ENCODE measurements around the gene STRN.

- TF ChIP-seq, protein P1, sequence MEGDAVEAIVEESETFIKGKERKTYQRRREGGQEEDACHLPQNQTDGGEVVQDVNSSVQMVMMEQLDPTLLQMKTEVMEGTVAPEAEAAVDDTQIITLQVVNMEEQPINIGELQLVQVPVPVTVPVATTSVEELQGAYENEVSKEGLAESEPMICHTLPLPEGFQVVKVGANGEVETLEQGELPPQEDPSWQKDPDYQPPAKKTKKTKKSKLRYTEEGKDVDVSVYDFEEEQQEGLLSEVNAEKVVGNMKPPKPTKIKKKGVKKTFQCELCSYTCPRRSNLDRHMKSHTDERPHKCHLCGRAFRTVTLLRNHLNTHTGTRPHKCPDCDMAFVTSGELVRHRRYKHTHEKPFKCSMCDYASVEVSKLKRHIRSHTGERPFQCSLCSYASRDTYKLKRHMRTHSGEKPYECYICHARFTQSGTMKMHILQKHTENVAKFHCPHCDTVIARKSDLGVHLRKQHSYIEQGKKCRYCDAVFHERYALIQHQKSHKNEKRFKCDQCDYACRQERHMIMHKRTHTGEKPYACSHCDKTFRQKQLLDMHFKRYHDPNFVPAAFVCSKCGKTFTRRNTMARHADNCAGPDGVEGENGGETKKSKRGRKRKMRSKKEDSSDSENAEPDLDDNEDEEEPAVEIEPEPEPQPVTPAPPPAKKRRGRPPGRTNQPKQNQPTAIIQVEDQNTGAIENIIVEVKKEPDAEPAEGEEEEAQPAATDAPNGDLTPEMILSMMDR (IDR thresholded peaks at IDR 0.05; ENCODE audit: insufficient read depth, low read length): no peak
- TF ChIP-seq, protein P2, sequence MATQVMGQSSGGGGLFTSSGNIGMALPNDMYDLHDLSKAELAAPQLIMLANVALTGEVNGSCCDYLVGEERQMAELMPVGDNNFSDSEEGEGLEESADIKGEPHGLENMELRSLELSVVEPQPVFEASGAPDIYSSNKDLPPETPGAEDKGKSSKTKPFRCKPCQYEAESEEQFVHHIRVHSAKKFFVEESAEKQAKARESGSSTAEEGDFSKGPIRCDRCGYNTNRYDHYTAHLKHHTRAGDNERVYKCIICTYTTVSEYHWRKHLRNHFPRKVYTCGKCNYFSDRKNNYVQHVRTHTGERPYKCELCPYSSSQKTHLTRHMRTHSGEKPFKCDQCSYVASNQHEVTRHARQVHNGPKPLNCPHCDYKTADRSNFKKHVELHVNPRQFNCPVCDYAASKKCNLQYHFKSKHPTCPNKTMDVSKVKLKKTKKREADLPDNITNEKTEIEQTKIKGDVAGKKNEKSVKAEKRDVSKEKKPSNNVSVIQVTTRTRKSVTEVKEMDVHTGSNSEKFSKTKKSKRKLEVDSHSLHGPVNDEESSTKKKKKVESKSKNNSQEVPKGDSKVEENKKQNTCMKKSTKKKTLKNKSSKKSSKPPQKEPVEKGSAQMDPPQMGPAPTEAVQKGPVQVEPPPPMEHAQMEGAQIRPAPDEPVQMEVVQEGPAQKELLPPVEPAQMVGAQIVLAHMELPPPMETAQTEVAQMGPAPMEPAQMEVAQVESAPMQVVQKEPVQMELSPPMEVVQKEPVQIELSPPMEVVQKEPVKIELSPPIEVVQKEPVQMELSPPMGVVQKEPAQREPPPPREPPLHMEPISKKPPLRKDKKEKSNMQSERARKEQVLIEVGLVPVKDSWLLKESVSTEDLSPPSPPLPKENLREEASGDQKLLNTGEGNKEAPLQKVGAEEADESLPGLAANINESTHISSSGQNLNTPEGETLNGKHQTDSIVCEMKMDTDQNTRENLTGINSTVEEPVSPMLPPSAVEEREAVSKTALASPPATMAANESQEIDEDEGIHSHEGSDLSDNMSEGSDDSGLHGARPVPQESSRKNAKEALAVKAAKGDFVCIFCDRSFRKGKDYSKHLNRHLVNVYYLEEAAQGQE (IDR thresholded peaks at IDR 0.05; ENCODE audit: insufficient replicate concordance, low read depth): no peak
- TF ChIP-seq POLR2AphosphoS5 (IDR thresholded peaks at IDR 0.05; ENCODE audit: low read depth) (no peak), GABPA (IDR thresholded peaks at IDR 0.05; ENCODE audit: low read depth) (no peak)
Measured at GRCh38 chr2:36892805-36893204, 73.5 kb downstream of the STRN start.

Measured in HL-60 (cell line).